Lung (tissue), 12 donors: ENCODE data around the gene OXER1. TPM values are rescaled to one million over a fixed set of nuclear protein-coding genes. Genes with fewer than 3 reads are reported as not detected.

Experiments used
- ATAC-seq: fragments of 200-7000 bp; cut with Tn5 transposase; one replicate; pipeline ENCODE4 v1.9.1; 2020; ENCODE audit warnings: moderate number of reproducible peaks; ENCODE audit not compliant: insufficient read depth, low FRiP score
- DNase-seq, 3 donors: peaks; one replicate each; pipeline ENCODE4 v3.0.0-alpha.2; 2013 to 2017
- H3K27ac ChIP-seq, 2 donors: one replicate each; pipeline ENCODE4 v1.5.1; 2013; ENCODE audit warnings: mild to moderate bottlenecking in 2 of 2, moderate library complexity in 2 of 2, control low read depth in 1 of 2, inconsistent platforms in 1 of 2, low read depth in 1 of 2, low read length in 1 of 2
- H3K27me3 ChIP-seq, 3 donors: one replicate each; pipeline ENCODE4 v1.5.1; 2013; ENCODE audit warnings: low read length in 2 of 3; ENCODE audit not compliant: control insufficient read depth in 3 of 3, insufficient read depth in 3 of 3
- H3K36me3 ChIP-seq, 4 donors: one replicate each; pipeline ENCODE4 v1.5.1; 2013; ENCODE audit warnings: low read length in 4 of 4, mild to moderate bottlenecking in 1 of 4, moderate library complexity in 1 of 4; ENCODE audit not compliant: control insufficient read depth in 4 of 4, insufficient read depth in 4 of 4
- H3K4me1 ChIP-seq, 5 donors: one replicate each; pipeline ENCODE4 v1.5.1; 2013; ENCODE audit warnings: low read length in 5 of 5, mild to moderate bottlenecking in 2 of 5, moderate library complexity in 1 of 5; ENCODE audit not compliant: control insufficient read depth in 5 of 5, insufficient read depth in 5 of 5
- H3K4me3 ChIP-seq: one replicate; pipeline ENCODE4 v1.5.1; 2013; ENCODE audit warnings: mild to moderate bottlenecking, control low read depth, moderate library complexity
- H3K9ac ChIP-seq, 2 donors: one replicate each; pipeline ENCODE4 v1.5.1; 2013; ENCODE audit warnings: low read length in 2 of 2, control low read depth in 1 of 2; ENCODE audit not compliant: insufficient read depth in 1 of 2
- H3K9me3 ChIP-seq, 4 donors: one replicate each; pipeline ENCODE4 v1.5.1; 2013; ENCODE audit warnings: low read length in 3 of 4, mild to moderate bottlenecking in 1 of 4, moderate library complexity in 1 of 4; ENCODE audit not compliant: control insufficient read depth in 4 of 4, insufficient read depth in 3 of 4
- WGBS, 2 donors: extraction: QIAGEN DNeasy Blood & Tissue Kit; methylation state at CpG; one replicate each; pipeline ENCODE4 v1.1.7; 2013; 5-methylcytosine and 5-hydroxymethylcytosine counted together
- polyA plus RNA-seq, 2 donors: library from polyadenylated mRNA; stranded (reverse); fragments of 200-250 nt; gene quantifications; one replicate each; pipeline ENCODE4 v1.2.1, GENCODE V29; 2013
- total RNA-seq, 2 donors: library from RNA; depleted of rRNA in 1 of 2; stranded (reverse); fragments of >200 nt in 1 of 2; gene quantifications; one replicate each; pipeline ENCODE4 v1.2.1, GENCODE V29; 2014 to 2021
- TF ChIP-seq, protein P1 (sequence below): IDR thresholded peaks from 2 replicates; pipeline ENCODE4 v1.5.1; 2012; ENCODE audit warnings: mild to moderate bottlenecking; ENCODE audit errors: control extremely low read depth, extremely low read depth
- donor health status: control.
- donor health status: control.
- donor health status: Bipolar disorder and iron deficiency.
- donor health status: healthy.
- donor health status: DM: yes; HTN: yes; CAD: no.

OXER1 gene
- total and polyA plus RNA-seq, 4 donors: 0.59 to 2.1 (median 1.6) TPM

DNA sequence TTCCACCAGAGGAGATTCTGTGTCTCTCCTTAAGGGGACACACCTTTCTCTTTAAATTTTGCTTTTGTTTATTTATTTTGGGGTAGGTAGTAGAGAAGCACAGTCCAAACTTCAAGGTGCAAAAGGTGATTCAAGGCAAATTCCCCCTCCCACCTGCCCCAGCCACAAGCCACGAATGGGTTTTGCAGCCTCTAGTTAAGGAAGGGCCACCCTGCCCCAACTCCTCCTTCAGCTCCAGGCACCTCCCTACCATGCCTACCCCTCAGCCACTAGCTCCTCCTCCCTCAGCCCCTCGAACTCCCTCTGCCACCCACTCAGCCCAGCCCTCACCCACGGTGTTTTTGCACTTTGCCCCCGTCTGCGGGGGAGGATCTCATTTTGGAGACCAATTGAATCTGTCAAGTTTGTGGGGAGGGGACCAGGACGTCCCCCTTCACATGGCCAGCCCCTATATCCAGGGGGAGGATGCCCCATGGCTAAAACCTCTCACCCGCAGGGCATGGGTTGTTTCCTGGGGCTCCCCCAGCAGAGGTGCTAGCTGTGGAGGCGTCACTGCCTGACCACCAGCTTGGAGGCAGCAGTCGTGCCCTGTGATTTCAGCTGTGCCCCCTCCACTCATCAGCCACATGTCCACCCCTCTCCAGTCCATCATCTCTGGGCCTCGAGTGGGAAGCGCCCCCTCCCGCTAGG, 24.0 kb upstream of the OXER1 start:
- DNase-seq (peak in 1 of 3 donors; percentile 9), ATAC-seq (no peak)
- no peak overlapping the region for H3K4me3 ChIP-seq
- peaks cover 0 to 19% (median 11%) of the 10 kb centered on the region in 5 donors for H3K4me1 ChIP-seq
- no peak overlapping the region for H3K9ac ChIP-seq
- peaks cover 0 to 1% (median 0%) of the 10 kb centered on the region in 4 donors for H3K9me3 ChIP-seq
- 79 to 88% methylated on average over 12 of the region's 12 CpGs for WGBS, 2 donors
- TF ChIP-seq, protein P1, sequence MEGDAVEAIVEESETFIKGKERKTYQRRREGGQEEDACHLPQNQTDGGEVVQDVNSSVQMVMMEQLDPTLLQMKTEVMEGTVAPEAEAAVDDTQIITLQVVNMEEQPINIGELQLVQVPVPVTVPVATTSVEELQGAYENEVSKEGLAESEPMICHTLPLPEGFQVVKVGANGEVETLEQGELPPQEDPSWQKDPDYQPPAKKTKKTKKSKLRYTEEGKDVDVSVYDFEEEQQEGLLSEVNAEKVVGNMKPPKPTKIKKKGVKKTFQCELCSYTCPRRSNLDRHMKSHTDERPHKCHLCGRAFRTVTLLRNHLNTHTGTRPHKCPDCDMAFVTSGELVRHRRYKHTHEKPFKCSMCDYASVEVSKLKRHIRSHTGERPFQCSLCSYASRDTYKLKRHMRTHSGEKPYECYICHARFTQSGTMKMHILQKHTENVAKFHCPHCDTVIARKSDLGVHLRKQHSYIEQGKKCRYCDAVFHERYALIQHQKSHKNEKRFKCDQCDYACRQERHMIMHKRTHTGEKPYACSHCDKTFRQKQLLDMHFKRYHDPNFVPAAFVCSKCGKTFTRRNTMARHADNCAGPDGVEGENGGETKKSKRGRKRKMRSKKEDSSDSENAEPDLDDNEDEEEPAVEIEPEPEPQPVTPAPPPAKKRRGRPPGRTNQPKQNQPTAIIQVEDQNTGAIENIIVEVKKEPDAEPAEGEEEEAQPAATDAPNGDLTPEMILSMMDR: no peak
- H3K27ac ChIP-seq: no peak overlapping the region
- no peaks in the 10 kb centered on the region for H3K27me3 ChIP-seq
- peaks cover 0 to 27% (median 1%) of the 10 kb centered on the region in 4 donors for H3K36me3 ChIP-seq

DNA sequence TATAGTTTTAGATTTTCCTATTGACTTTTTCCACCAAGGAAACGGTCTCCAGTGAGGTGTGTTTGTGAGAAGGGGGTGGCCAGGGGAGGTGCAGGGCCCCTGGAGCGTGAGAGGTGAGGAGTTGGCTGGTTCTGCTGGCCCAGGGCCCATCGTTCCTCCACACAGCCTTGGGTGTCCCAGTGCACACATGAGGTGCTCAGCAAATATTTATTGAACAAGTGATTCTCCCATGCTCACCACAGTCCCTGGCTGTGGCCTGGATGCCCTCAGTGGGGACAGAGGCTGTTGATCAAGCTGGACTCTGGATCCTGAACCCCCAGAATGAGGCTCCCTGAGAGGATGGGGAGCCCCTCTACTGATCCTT, 23.5 kb upstream of the OXER1 start:
- Histone ChIP-seq H3K27ac (no peak overlapping the region), H3K9ac (no peak overlapping the region), H3K4me1 (peaks cover 0 to 19% (median 11%) of the 10 kb centered on the region in 5 donors), H3K9me3 (peaks cover 0 to 2% (median 0%) of the 10 kb centered on the region in 4 donors), H3K36me3 (peaks cover 0 to 29% (median 2%) of the 10 kb centered on the region in 4 donors), H3K27me3 (no peaks in the 10 kb centered on the region), H3K4me3 (no peak overlapping the region)
- TF ChIP-seq, protein P1: no peak
- no peak for ATAC-seq
- 88 to 95% methylated on average over 3 of the region's 3 CpGs for WGBS, 2 donors
- DNase-seq: peak in 1 of 3 donors; percentile 3

DNA sequence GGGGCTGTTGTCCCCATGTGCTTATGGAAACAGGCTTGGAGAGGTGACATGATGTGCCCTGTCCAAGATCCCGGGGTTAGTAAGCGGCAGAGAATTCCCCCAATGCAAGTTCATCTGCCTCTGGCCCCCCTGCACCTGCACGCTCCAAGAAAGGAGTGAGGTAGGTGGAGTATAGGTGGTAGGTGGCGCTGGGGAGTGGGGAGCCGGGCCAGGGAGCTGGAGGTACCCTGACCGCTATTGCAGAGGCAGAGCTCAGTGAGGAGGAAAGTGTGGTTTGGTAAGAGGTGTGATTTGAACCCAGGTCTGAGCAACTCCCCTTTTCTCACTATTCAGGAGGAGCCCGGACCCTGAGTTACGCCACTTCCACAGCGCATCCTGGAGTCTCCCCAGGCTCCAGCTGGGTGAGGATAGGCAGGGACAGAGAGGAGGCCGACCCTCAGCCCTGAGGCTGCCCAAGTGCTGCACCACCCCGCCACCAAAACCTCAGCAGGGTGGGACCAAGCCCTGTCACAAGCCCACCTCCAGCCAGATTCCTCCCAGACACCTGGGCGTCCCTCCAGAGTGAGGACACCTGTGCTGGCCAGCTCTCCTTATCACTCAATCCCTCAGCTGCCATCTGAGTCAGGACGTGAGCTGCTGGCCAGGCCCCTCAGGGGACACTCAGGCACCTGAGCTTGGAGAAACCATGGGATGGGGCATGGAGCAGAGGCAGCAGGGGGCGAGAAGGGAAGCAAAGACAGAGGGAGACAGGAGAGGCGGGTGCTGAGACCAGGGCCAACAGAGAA, 22.8 kb upstream of the OXER1 start:
- Histone ChIP-seq H3K27me3 (no peaks in the 10 kb centered on the region), H3K4me1 (peaks cover 0 to 15% (median 11%) of the 10 kb centered on the region in 5 donors), H3K27ac (no peak overlapping the region), H3K4me3 (no peak overlapping the region), H3K9ac (no peak overlapping the region), H3K36me3 (peaks cover 0 to 32% (median 2%) of the 10 kb centered on the region in 4 donors), H3K9me3 (peaks cover 0 to 2% (median 0%) of the 10 kb centered on the region in 4 donors)
- 86 to 90% methylated on average over 15 of the region's 15 CpGs for WGBS, 2 donors
- TF ChIP-seq, protein P1: no peak
- ATAC-seq (no peak), DNase-seq (peak in 1 of 3 donors; percentile 9)
